ENCODE measurements around the gene VPS18.

Gene VPS18

GRCh38 chr15:40863660-40864270 lies 30.5 kb upstream of the VPS18 start:
- DNase-seq (ENCODE audit: extremely low spot score, insufficient read length, low read depth) (no peak), FAIRE-seq (no peak)

DNA sequence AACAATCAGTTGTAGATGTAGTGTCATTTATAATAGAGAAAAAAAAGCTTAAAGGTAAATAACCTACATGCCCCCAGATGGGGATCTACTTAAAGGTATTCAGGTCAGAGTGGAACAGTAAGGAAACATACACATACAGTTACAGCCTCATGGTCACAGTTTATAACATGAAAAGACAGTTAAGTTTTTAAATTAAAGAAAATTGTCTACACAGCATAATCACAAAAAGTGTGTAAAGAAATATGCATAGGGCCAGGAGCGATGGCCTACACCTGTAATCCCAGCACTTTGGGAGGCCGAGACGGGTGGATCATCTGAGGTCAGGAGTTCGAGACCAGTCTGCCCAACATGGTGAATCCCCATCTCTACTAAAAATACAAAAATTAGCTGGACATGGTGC lies 27.1 kb upstream of the VPS18 start:
- FAIRE-seq (no peak), DNase-seq (ENCODE audit: extremely low spot score, insufficient read length, low read depth) (no peak)

DNA sequence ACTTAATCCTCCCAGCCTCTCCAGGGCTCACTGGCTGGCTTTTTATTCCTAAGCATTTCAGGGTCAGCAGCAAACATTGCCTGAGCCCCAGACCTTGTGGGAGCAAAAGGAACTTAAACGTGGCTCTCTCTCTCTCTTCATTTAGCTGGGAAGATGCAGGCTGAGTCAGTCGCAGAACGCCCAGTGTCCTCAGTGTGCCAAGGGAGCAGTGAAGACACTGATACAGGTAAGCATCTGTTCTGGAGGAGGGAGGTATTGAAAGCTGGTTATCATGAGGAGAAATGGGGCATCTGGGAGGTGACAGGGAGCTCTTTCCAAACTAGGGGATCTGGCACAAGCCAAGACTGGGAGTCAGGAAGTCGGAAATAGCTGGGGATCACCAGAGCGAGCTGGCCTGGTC lies 24.6 kb upstream of the VPS18 start:
- DNase-seq (ENCODE audit: extremely low spot score, insufficient read length, low read depth) (no peak), FAIRE-seq (no peak)

DNA sequence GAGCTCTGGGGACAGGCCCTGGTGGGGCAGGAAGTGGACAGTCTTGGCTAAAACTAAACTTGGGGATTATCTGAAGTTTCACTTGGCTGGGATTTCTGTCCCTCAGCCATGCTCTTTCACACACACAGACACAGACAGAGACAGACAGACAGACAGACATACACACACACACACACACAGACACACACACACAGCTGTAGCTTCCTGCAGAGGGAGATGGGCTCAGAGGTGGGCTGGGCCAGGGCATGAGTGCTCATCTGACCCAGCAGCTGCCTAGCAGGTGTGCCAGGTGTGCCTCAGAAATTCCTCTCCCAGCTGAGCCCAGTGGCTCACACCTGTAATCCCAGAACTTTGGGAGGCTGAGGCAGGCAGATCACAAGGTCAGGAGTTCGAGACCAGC lies 23.5 kb upstream of the VPS18 start:
- no peak for DNase-seq (ENCODE audit: extremely low spot score, insufficient read length, low read depth)
- no peak for FAIRE-seq

DNA sequence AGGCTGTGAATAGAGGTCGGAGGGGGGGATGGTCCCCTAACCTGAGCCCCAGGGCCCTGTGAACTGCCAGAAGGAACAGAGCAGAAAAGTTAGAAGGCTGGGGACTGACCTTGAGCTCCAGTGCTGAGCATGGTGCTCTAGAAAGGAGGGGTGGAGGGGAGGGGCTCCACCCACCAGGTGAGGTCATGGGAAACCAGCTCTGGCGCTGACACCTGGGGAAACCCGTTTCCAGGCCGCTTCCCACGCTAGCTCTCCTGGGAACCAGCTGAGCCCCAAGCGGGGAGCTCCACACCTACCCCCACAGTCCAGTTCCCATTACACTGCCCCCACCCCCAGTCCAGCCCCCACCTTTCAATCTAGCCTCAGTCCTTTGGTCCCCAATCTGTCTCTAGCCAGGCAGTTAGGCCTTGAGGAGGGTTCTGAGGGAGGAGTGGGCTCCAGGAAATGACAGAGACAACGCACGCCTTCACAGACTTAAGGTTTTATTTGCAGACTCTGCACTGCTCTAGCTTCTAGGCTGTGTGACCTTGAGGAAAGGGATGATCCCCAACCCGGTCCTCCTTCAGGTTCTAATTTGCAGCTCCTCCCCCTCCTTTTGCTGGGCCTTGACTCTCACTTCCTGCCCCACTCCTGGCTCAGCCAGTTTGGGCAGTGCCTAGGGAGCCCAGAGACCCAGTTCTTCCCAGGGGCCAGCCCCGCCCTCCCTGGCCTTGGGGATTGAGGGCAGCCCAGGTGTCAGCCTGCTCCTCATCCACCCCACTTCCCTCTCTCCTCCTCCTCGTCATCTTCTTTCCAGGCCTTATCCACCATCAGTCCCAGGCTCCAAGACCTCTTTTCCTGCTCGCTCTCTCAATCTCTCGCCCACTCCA lies 22.3 kb upstream of the VPS18 start:
- FAIRE-seq (peak; percentile 93), DNase-seq (ENCODE audit: extremely low spot score, insufficient read length, low read depth) (no peak)

- no peak for FAIRE-seq
- no peak for DNase-seq (ENCODE audit: extremely low spot score, insufficient read length, low read depth)
Measured at GRCh38 chr15:40872791-40873693, 21.2 kb upstream of the VPS18 start.

DNA sequence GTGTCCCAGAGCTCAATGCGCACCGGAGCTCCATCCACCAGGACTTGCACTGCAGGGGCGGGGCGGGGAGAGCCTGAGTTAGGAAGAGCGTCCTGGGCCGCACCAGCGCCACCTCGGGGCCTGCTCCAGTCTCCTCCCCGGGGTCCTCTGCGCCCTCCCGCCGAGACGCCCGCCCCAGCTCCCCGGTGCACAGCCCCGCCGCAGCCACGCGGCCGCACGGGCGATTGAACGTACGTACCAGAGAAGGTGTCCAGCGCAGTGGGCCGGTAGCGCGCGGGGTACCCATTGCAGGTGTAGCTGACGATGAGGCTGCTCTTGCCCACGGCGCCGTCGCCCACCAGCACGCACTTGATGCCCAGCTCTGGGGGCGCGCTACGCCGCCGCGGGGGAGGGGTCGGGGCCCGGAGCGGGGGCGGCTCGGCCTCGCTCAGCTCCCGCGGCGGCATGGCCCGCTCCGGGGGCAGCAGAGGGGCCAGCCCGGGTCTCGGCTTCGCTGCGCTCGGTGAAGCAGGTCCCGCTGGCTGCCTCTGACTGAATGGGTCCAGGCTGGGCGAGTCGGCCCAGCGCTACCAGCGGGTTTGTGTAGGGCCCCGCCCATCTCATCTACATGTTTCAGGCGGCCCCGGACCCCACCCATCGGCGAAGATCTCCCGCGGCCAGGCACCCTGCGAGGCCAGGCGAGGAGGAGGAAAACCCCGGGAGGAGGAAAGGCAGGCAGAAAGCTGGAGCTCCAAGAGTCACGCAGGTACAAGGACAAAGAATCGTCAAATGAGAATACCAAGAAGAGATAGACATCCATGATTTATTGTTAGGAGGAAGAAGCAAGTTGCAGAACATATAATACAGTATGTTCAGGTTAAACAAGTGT lies 20.3 kb upstream of the VPS18 start, which contains the start of gene RHOV:
TSS of gene RHOV (minus strand) at position 541 of the 868 bp plus-strand sequence. CDS start at position 446, 95 bp downstream.
- DNase-seq (ENCODE audit: extremely low spot score, insufficient read length, low read depth) (no peak), FAIRE-seq (peak; percentile 72)

GRCh38 chr15:40875991-40876730 lies 18.1 kb upstream of the VPS18 start:
- FAIRE-seq (no peak), DNase-seq (ENCODE audit: extremely low spot score, insufficient read length, low read depth) (no peak)

- no peak for DNase-seq (ENCODE audit: extremely low spot score, insufficient read length, low read depth)
- FAIRE-seq = no peak
Measured at GRCh38 chr15:40877694-40878093, 16.6 kb upstream of the VPS18 start.

DNA sequence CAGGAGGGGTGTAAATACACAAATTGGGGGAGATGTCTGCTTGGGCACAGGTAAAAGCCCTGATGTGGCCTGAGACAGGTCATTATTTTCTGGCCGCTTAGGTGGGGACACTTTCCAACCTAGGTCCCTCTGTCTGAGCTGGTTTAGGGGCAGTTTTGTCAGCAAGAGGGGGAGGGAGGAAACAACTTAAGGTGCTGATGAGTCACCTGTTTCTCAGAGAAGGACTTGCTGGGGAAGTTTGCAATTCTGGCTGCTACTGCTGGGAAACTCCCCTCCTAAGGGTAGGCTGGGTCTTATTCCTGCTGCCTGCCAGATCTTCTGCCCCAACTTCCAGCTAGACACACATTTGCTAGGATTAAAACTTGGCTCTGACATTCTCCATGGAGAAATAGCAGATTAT lies 15.5 kb upstream of the VPS18 start:
- peak; percentile 85 for FAIRE-seq
- no peak for DNase-seq (ENCODE audit: extremely low spot score, insufficient read length, low read depth)

DNA sequence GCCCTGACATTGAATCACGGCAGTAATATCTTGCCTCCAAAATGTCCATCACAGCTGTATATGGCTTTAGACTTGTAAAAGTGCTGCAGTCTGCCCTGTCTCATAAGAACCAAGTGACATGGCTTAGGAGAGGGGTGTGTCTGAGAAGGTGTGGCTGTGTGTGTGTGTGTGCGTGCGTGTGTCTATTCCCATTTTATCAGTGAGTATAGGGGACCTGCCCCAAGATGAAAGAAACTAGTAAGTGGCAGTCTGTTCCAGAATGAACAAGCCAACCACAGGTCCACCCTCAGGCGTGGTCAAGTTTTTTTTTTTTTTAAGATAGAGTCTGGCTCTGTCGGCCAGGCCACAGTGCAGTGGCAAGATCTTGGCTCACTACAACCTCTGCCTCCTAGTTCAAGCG lies 14.6 kb upstream of the VPS18 start:
- DNase-seq (ENCODE audit: extremely low spot score, insufficient read length, low read depth) (no peak), FAIRE-seq (no peak)

GRCh38 chr15:40881351-40881750 lies 12.9 kb upstream of the VPS18 start:
- DNase-seq (ENCODE audit: extremely low spot score, insufficient read length, low read depth) (no peak), FAIRE-seq (no peak)

- DNase-seq (ENCODE audit: extremely low spot score, insufficient read length, low read depth) = no peak
- FAIRE-seq = no peak
Measured at GRCh38 chr15:40886586-40886985, 7.7 kb upstream of the VPS18 start.

- DNase-seq (ENCODE audit: extremely low spot score, insufficient read length, low read depth) (no peak), FAIRE-seq (no peak)
Measured at GRCh38 chr15:40889112-40889511, 5.1 kb upstream of the VPS18 start.

GRCh38 chr15:40891138-40891537 lies 3.1 kb upstream of the VPS18 start:
- FAIRE-seq (no peak), DNase-seq (ENCODE audit: extremely low spot score, insufficient read length, low read depth) (no peak)

- DNase-seq (ENCODE audit: extremely low spot score, insufficient read length, low read depth) = no peak
- FAIRE-seq = peak; percentile 73
Measured at GRCh38 chr15:40891810-40892446, 2.3 kb upstream of the VPS18 start.

DNA sequence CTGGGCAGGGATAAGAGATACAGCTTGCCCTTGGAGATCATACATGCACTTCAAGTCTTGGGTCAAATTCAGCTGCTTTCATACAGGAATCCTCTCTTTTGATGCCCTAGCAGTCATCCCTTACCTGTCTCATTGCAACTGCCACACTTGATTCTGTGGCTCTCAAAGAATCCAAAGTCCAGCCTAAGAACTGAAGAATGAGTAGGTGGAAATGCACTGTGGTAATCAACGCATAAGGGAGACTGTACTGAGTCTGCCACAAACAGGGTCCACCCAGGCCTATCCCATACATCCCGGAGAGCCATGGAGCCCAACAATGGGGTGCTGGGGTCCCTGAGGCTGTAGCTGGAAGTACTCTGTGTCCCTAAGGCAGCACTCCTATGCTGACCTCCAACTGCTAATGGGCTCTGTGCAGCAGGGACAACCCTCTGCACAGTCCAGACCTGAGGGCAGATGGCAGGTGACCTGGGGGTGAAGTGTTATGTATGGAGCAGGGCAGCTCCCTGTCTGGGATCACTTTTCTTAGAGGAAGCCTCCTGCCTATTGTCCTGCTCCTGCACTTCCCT lies 1.7 kb upstream of the VPS18 start:
- DNase-seq (ENCODE audit: extremely low spot score, insufficient read length, low read depth) = no peak
- FAIRE-seq = no peak

DNA sequence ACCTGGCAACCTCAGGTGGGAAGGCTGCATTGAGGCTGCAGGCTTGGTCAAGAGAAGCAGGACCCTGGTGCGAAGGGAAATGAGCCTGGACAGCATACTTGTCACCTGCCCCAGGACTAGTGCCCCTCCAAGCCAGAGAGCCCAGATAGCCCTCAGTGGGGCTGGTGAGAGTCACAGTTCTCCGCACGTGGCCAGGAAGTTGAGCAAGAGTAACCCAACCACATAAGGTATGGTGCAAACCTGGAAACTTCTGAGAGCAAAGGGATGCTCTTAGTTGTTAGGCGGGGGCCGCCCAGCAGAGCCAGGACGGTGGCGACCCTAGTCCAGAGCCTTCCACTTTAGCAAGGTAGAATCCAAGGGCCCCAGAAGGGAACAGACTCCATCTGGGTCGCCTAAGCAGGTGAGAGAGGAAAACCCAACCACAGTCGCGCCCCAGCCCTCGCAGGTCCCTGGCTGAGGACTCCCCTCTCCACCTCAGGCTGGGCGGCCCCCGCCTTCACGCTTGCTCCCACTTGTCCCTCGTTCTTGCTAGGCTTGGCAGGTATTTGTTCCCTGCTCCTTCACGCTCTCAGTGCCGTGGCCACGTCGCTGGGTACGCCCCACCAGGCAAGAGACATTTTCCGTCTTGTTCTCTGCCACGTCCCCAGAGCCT lies 1.1 kb upstream of the VPS18 start:
- FAIRE-seq (no peak), DNase-seq (ENCODE audit: extremely low spot score, insufficient read length, low read depth) (no peak)

Data from GM18507 (cell line).